Measurements from ENCODE around the gene FRAS1.
"Not testable (repeated sequence)": the region's sequence is repeated elsewhere in the genome, so short reads cannot be mapped to it uniquely, and the experiment has no call there.

Gene FRAS1

GRCh38 chr4:78057600-78058550 lies 752 bp downstream of the FRAS1 start:
- in situ Hi-C loops (cut with MboI; ENCODE audit: low sequenced_read_pairs), result no loop called here

GRCh38 chr4:78058591-78059523 lies 1.7 kb downstream of the FRAS1 start:
- in situ Hi-C loops (cut with MboI; ENCODE audit: low sequenced_read_pairs), result no loop called here

- in situ Hi-C loops (cut with MboI; ENCODE audit: low sequenced_read_pairs), result no loop called here
These were observed 2.4 kb downstream of the FRAS1 start for GRCh38 chr4:78059524-78059889.

GRCh38 chr4:78059938-78060337 lies 2.8 kb downstream of the FRAS1 start:
- in situ Hi-C loops (cut with MboI; ENCODE audit: low sequenced_read_pairs), result no loop called here

GRCh38 chr4:78061939-78062570 lies 4.9 kb downstream of the FRAS1 start:
- in situ Hi-C loops (cut with MboI; ENCODE audit: low sequenced_read_pairs), result no loop called here

- in situ Hi-C loops (cut with MboI; ENCODE audit: low sequenced_read_pairs), result no loop called here
These were observed 8.5 kb downstream of the FRAS1 start for GRCh38 chr4:78065508-78066192.

GRCh38 chr4:78068481-78068880 lies 11.4 kb downstream of the FRAS1 start:
- in situ Hi-C loops (cut with MboI; ENCODE audit: low sequenced_read_pairs), result no loop called here

- in situ Hi-C loops (cut with MboI; ENCODE audit: low sequenced_read_pairs), result no loop called here
These were observed 12.2 kb downstream of the FRAS1 start for GRCh38 chr4:78069319-78069718.

- in situ Hi-C loops (cut with MboI; ENCODE audit: low sequenced_read_pairs), result no loop called here
These were observed 12.7 kb downstream of the FRAS1 start for GRCh38 chr4:78069859-78070258.

GRCh38 chr4:78070731-78071282 lies 13.7 kb downstream of the FRAS1 start:
- in situ Hi-C loops (cut with MboI; ENCODE audit: low sequenced_read_pairs), result no loop called here

GRCh38 chr4:78074759-78075158 lies 17.6 kb downstream of the FRAS1 start:
- in situ Hi-C loops (cut with MboI; ENCODE audit: low sequenced_read_pairs), result no loop called here

GRCh38 chr4:78075986-78076385 lies 18.9 kb downstream of the FRAS1 start:
- in situ Hi-C loops (cut with MboI; ENCODE audit: low sequenced_read_pairs), result no loop called here

GRCh38 chr4:78078101-78078500 lies 21.0 kb downstream of the FRAS1 start:
- in situ Hi-C loops (cut with MboI; ENCODE audit: low sequenced_read_pairs), result no loop called here

- in situ Hi-C loops (cut with MboI; ENCODE audit: low sequenced_read_pairs), result no loop called here
These were observed 22.8 kb downstream of the FRAS1 start for GRCh38 chr4:78079726-78080430.

- in situ Hi-C loops (cut with MboI; ENCODE audit: low sequenced_read_pairs), result no loop called here
These were observed 24.4 kb downstream of the FRAS1 start for GRCh38 chr4:78081541-78081940.

- in situ Hi-C loops (cut with MboI; ENCODE audit: low sequenced_read_pairs), result no loop called here
These were observed 25.9 kb downstream of the FRAS1 start for GRCh38 chr4:78083035-78083434.

GRCh38 chr4:78091534-78091933 lies 34.4 kb downstream of the FRAS1 start:
- in situ Hi-C loops (cut with MboI; ENCODE audit: low sequenced_read_pairs), result no loop called here

GRCh38 chr4:78092350-78092749 lies 35.2 kb downstream of the FRAS1 start:
- in situ Hi-C loops (cut with MboI; ENCODE audit: low sequenced_read_pairs), result not testable (repeated sequence)

- in situ Hi-C loops (cut with MboI; ENCODE audit: low sequenced_read_pairs), result no loop called here
These were observed 35.7 kb downstream of the FRAS1 start for GRCh38 chr4:78092850-78093249.

- in situ Hi-C loops (cut with MboI; ENCODE audit: low sequenced_read_pairs), result no loop called here
These were observed 38.0 kb downstream of the FRAS1 start for GRCh38 chr4:78095081-78095480.

Data from HL-60/S4 treated with phorbol 12-myristate 13-acetate at 8.2 ng/mL for 4 days and 3 days (cell line).